ENCODE measurements around the gene EIF5A2.

- TF ChIP-seq CTCF (IDR thresholded peaks at IDR 0.05): peak in 2 of 6 experiments; percentile 16 to 22
- TF ChIP-seq POLR2A (IDR thresholded peaks at IDR 0.05): peak; percentile 82 to 89
Measured at GRCh38 chr3:170869645-170870593, 38.5 kb downstream of the EIF5A2 start, which contains the start of gene RPL22L1.

Data from adrenal gland (tissue), 5 donors.